H1 (cell line): ENCODE results near the gene TBC1D2. TPM values are rescaled to one million over a fixed set of nuclear protein-coding genes. Genes with fewer than 3 reads are reported as not detected.

ENCODE experiments used
- CTCF ChIA-PET: fragments of 300-600 bp; sonication (Branson Sonifier 250); formaldehyde crosslinking; loops from one replicate; lab custom pipeline; 2021; ENCODE audit not compliant: partially characterized antibody; lab: Charles Lee
- POLR2A ChIA-PET: fragments of 300-600 bp; sonication (Branson Sonifier 250); formaldehyde crosslinking; loops from one replicate; lab custom pipeline; 2021; ENCODE audit warnings: inconsistent platforms; ENCODE audit not compliant: partially characterized antibody; lab: Charles Lee
- DNase-seq, 2 experiments: peaks; one replicate each; pipeline versions ENCODE4 v3.0.0 to v3.0.0-alpha.2; 2010 to 2022; ENCODE audit warnings: low spot score in 2 of 2, low read depth in 1 of 2, mixed read lengths in 1 of 2
- FAIRE-seq: peaks from 2 replicates; lab custom pipeline; 2011; peaks lifted over from hg19 to GRCh38; lab: Jason Lieb, UNC
- H2AFZ ChIP-seq: 2 replicates; pipeline ENCODE4 v1.8.1; 2012; ENCODE audit warnings: low read length, inconsistent platforms
- H2AK5ac ChIP-seq: 2 replicates; pipeline ENCODE4 v1.6.1; 2013; ENCODE audit warnings: low read depth, low read length
- H2BK120ac ChIP-seq: replicated peaks from 2 replicates; pipeline ENCODE3; 2013; ENCODE audit warnings: low read depth, low read length, inconsistent platforms
- H2BK12ac ChIP-seq: 2 replicates; pipeline ENCODE4 v1.6.1; 2013; ENCODE audit warnings: low read depth, low read length
- H2BK15ac ChIP-seq: 2 replicates; pipeline ENCODE4 v1.6.1; 2013; ENCODE audit warnings: low read length
- H2BK20ac ChIP-seq: 2 replicates; pipeline ENCODE4 v1.6.1; 2013; ENCODE audit warnings: low read length
- H2BK5ac ChIP-seq: 2 replicates; pipeline ENCODE4 v1.6.1; 2013; ENCODE audit warnings: low read depth, low read length
- H3K14ac ChIP-seq: 2 replicates; pipeline ENCODE4 v1.6.1; 2013; ENCODE audit warnings: inconsistent platforms; ENCODE audit not compliant: insufficient read length
- H3K18ac ChIP-seq: 2 replicates; pipeline ENCODE4 v1.6.1; 2013; ENCODE audit warnings: low read length; ENCODE audit errors: extremely low read depth
- H3K23ac ChIP-seq: 2 replicates; pipeline ENCODE4 v1.6.1; 2013; ENCODE audit warnings: inconsistent platforms; ENCODE audit not compliant: insufficient read length
- H3K23me2 ChIP-seq: 2 replicates; pipeline ENCODE4 v1.6.1; 2013; ENCODE audit warnings: low read depth, low read length
- H3K27ac ChIP-seq: 2 replicates; pipeline ENCODE4 v1.6.1; 2011; ENCODE audit warnings: low read depth, low read length, inconsistent platforms
- H3K27me3 ChIP-seq, 4 experiments: replicated peaks in 1 of 4; 1 replicate in 1 of 4; 2 replicates in 3 of 4; pipeline versions ENCODE4 v1.6.1 to v1.8.1; 2011 to 2013; ENCODE audit warnings: low read length in 3 of 4, mild to moderate bottlenecking in 3 of 4, inconsistent platforms in 2 of 4, mixed read lengths in 2 of 4, moderate library complexity in 1 of 4; ENCODE audit not compliant: control insufficient read depth in 3 of 4, insufficient read depth in 3 of 4; ENCODE audit errors: extremely low read depth in 1 of 4
- H3K36me3 ChIP-seq, 4 experiments: 2 replicates each; pipeline versions ENCODE4 v1.6.1 to v1.8.1; 2011 to 2013; ENCODE audit warnings: mild to moderate bottlenecking in 4 of 4, low read length in 3 of 4, moderate library complexity in 2 of 4, control low read depth in 1 of 4, inconsistent platforms in 1 of 4; ENCODE audit not compliant: insufficient read depth in 4 of 4, control insufficient read depth in 2 of 4
- H3K4ac ChIP-seq: replicated peaks from 2 replicates; pipeline ENCODE3; 2013; ENCODE audit warnings: low read length, low read depth, mixed read lengths, inconsistent platforms; ENCODE audit not compliant: insufficient read length
- H3K4me1 ChIP-seq, 4 experiments: replicated peaks in 1 of 4; 1 replicate in 1 of 4; 2 replicates in 3 of 4; pipeline versions ENCODE4 v1.6.1 to v1.8.1; 2011 to 2013; ENCODE audit warnings: low read length in 3 of 4, inconsistent platforms in 2 of 4, mixed read lengths in 1 of 4; ENCODE audit not compliant: insufficient read depth in 4 of 4, control insufficient read depth in 3 of 4
- H3K4me2 ChIP-seq, 2 experiments: 2 replicates each; pipeline versions ENCODE4 v1.6.1 to v1.8.1; 2011 to 2013; ENCODE audit warnings: low read depth in 2 of 2, low read length in 2 of 2, control low read depth in 1 of 2, inconsistent platforms in 1 of 2, mild to moderate bottlenecking in 1 of 2; ENCODE audit not compliant: insufficient read depth in 1 of 2
- H3K4me3 ChIP-seq, 4 experiments: fragments of 200-600, 300-600 bp in 1 of 4; sonication (generic), shearing (Covaris generic), sonication (Bioruptor Twin) in 1 of 4; 2 replicates each; pipeline versions ENCODE4 v1.5.1 to v1.8.1; 2011 to 2016; ENCODE audit warnings: low read length in 4 of 4, low read depth in 3 of 4, control low read depth in 2 of 4, inconsistent platforms in 2 of 4, mild to moderate bottlenecking in 2 of 4, mixed read lengths in 1 of 4, moderate library complexity in 1 of 4; ENCODE audit not compliant: insufficient read depth in 2 of 4; ENCODE audit errors: extremely low read depth in 1 of 4
- H3K56ac ChIP-seq: replicated peaks from 2 replicates; pipeline ENCODE3; 2013; ENCODE audit warnings: low read depth, mild to moderate bottlenecking, mixed read lengths, low read length, inconsistent platforms; ENCODE audit not compliant: insufficient read length
- H3K79me1 ChIP-seq: 2 replicates; pipeline ENCODE4 v1.6.1; 2013; ENCODE audit warnings: low read depth, low read length, control low read depth
- H3K79me2 ChIP-seq, 2 experiments: 2 replicates each; pipeline versions ENCODE4 v1.6.1 to v1.8.1; 2012 to 2013; ENCODE audit warnings: low read length in 2 of 2, mild to moderate bottlenecking in 2 of 2, inconsistent platforms in 1 of 2; ENCODE audit not compliant: insufficient read depth in 2 of 2, control insufficient read depth in 1 of 2
- H3K9ac ChIP-seq, 4 experiments: replicated peaks in 1 of 4; 1 replicate in 1 of 4; 2 replicates in 3 of 4; pipeline versions ENCODE4 v1.6.1 to v1.8.1; 2011 to 2013; ENCODE audit warnings: low read depth in 3 of 4, low read length in 3 of 4, control low read depth in 2 of 4, mild to moderate bottlenecking in 2 of 4, moderate library complexity in 2 of 4, inconsistent platforms in 1 of 4; ENCODE audit errors: extremely low read depth in 1 of 4
- H3K9me3 ChIP-seq, 2 experiments: 2 replicates each; pipeline versions ENCODE4 v1.6.1 to v1.8.1; 2012 to 2013; ENCODE audit warnings: mild to moderate bottlenecking in 2 of 2, moderate library complexity in 2 of 2, control low read depth in 1 of 2, inconsistent platforms in 1 of 2, low read depth in 1 of 2, low read length in 1 of 2, mixed read lengths in 1 of 2; ENCODE audit not compliant: insufficient read depth in 2 of 2
- H4K20me1 ChIP-seq, 2 experiments: replicated peaks in 1 of 2; 2 replicates each; pipeline versions ENCODE3 to v1.8.1; 2011 to 2013; ENCODE audit warnings: inconsistent platforms in 2 of 2, low read length in 2 of 2, mild to moderate bottlenecking in 1 of 2; ENCODE audit not compliant: insufficient read depth in 2 of 2, control insufficient read depth in 1 of 2
- H4K5ac ChIP-seq: 2 replicates; pipeline ENCODE4 v1.6.1; 2013; ENCODE audit warnings: low read length, low read depth, mixed read lengths, inconsistent platforms; ENCODE audit not compliant: insufficient read length
- H4K8ac ChIP-seq: 2 replicates; pipeline ENCODE4 v1.8.0; 2013; ENCODE audit warnings: mild to moderate bottlenecking, moderate library complexity, low read length, inconsistent platforms; ENCODE audit not compliant: insufficient read depth; ENCODE audit errors: extremely low read depth
- H4K91ac ChIP-seq: replicated peaks from 2 replicates; pipeline ENCODE3; 2013; ENCODE audit warnings: low read length, mixed read lengths, inconsistent platforms; ENCODE audit not compliant: insufficient read length
- CHD1 ChIP-seq: IDR thresholded peaks from 2 replicates; pipeline ENCODE4 v1.6.1; 2012; ENCODE audit warnings: low read depth, low read length, improper control_type of control experiment
- CHD2 ChIP-seq: IDR thresholded peaks from 2 replicates; pipeline ENCODE4 v1.6.1; 2012; ENCODE audit warnings: low read length, improper control_type of control experiment
- MAFK ChIP-seq: IDR thresholded peaks from 2 replicates; pipeline ENCODE4 v1.6.1; 2012; ENCODE audit warnings: low read depth, mild to moderate bottlenecking, improper control_type of control experiment, low read length
- PHF8 ChIP-seq: fragments of 200-600 bp; sonication (generic); conservative IDR thresholded peaks from 2 replicates; pipeline ENCODE4 v1.7.1; 2012; ENCODE audit warnings: low read depth, mild to moderate bottlenecking, inconsistent platforms, low read length, moderate library complexity
- POLR2AphosphoS5 ChIP-seq: IDR thresholded peaks from 2 replicates; pipeline ENCODE4 v1.6.1; 2011; ENCODE audit warnings: low read depth, low read length
- ZNF274 ChIP-seq: IDR thresholded peaks from 2 replicates; pipeline ENCODE4 v1.7.0; 2012; ENCODE audit warnings: low read length, borderline replicate concordance; ENCODE audit errors: extremely low read depth
- WGBS, 2 experiments: shearing (Covaris generic) in 1 of 2; methylation state at CpG; one replicate each; pipeline versions ENCODE4 v1.1.6 to v1.1.7; 2013 to 2015; ENCODE audit warnings: low lambda C conversion rate in 2 of 2, mixed read lengths in 2 of 2, inconsistent platforms in 1 of 2, low coverage in 1 of 2, missing lambda C conversion rate in 1 of 2; ENCODE audit not compliant: insufficient replicate concordance in 2 of 2, insufficient coverage in 1 of 2, insufficient read length in 1 of 2; ENCODE audit errors: extremely low coverage in 1 of 2, missing lambda C conversion rate in 1 of 2; 5-methylcytosine and 5-hydroxymethylcytosine counted together
- polyA plus RNA-seq, 7 experiments: library from polyadenylated mRNA; depleted of rRNA in 3 of 7; stranded (reverse) in 5 of 7; unstranded in 2 of 7; fragments of >200 nt in 5 of 7; fragments of 200-250 nt in 2 of 7; gene quantifications; 1 replicate in 5 of 7; 2 replicates in 1 of 7; 4 replicates in 1 of 7; pipeline versions ENCODE4 v1.2.1 to v1.2.3, GENCODE V29; 2011 to 2013; ENCODE audit warnings: missing spikeins in 2 of 7, mixed read lengths in 2 of 7
- total RNA-seq: library from RNA; stranded (reverse); fragmentation: NEBNext Ultra II Directional; extraction: Animal tissue kit (Norgen Biotek cat#: 25700); gene quantifications from 2 replicates; pipeline ENCODE4 v1.2.1, GENCODE V29; 2021

TBC1D2 gene
- total and polyA plus RNA-seq, 2 of the 8 experiments (the other 6 are each of a cell fraction or from before 2014, with no cell fraction given): 7.4 TPM

GRCh38 chr9:98210435-98210834 is 45.0 kb downstream of the TBC1D2 start:
- Histone ChIP-seq H3K9ac (no peak overlapping the region), H3K14ac (no peak overlapping the region), H2BK120ac (no peak overlapping the region), H2AK5ac (peak overlapping the region; percentile 39; the same call in 1 of the 2 replicates), H2BK20ac (no peak overlapping the region), H3K9me3 (peaks cover 5 to 10% of the 10 kb centered on the region in 2 experiments; a peak in 3 of 4 replicates), H2BK5ac (no peak overlapping the region; the same call in 1 of the 2 replicates), H4K5ac (no peak overlapping the region), H3K4me1 (no peaks in the 10 kb centered on the region), H3K36me3 (peaks cover 0 to 10% (median under 1%) of the 10 kb centered on the region in 4 experiments; a peak in 2 of 8 replicates), H4K20me1 (no peaks in the 10 kb centered on the region), H3K56ac (no peak overlapping the region), H3K23me2 (no peaks in the 10 kb centered on the region), H3K27ac (no peak overlapping the region), H3K4me3 (no peak overlapping the region), H3K79me2 (no peaks in the 10 kb centered on the region), H3K27me3 (no peaks in the 10 kb centered on the region), H3K4me2 (no peak overlapping the region), H3K4ac (no peak overlapping the region), H3K79me1 (no peaks in the 10 kb centered on the region), H2BK12ac (no peak overlapping the region), H4K8ac (peak overlapping the region; percentile 59; the same call in 1 of the 2 replicates), H2BK15ac (no peak overlapping the region), H3K23ac (no peak overlapping the region), H3K18ac (no peak overlapping the region), H4K91ac (no peak overlapping the region), H2AFZ (no peak overlapping the region)
- 92% methylated on average over 9 of the region's 9 CpGs; no CpG with 5 or more reads in 1 of the 2 experiments for WGBS, 2 experiments
- TF ChIP-seq CHD1 (no peak), MAFK (no peak), CHD2 (no peak), POLR2AphosphoS5 (no peak), PHF8 (no peak), ZNF274 (no peak)
- ChIA-PET CTCF (interaction anchor here (0.7 to 2.9 kb wide), 12 partner anchors 10 to 117 kb away, joined by 3 to 17 read pairs (median 4); partner anchors contain the start of gene TBC1D2), POLR2A (interaction anchor here (1.2 to 2.3 kb wide), 3 partner anchors 9 to 19 kb away, joined by 5 to 8 read pairs (median 5); no protein-coding TSS in a partner anchor)
- no peak for DNase-seq
- FAIRE-seq: no peak
